ENCODE results near the gene PGM5.

PGM5 gene

GRCh38 chr9:68443624-68444023 is 87.2 kb downstream of the PGM5 start:
- no peak for DNase-seq
- Histone ChIP-seq H2BK5ac (ENCODE audit: low read depth, low read length, poor library complexity) (no peak overlapping the region), H3K14ac (ENCODE audit: low read length) (no peak overlapping the region), H3K18ac (ENCODE audit: low read length) (no peak overlapping the region), H2AK5ac (ENCODE audit: low read length) (no peak overlapping the region), H2BK120ac (ENCODE audit: insufficient read depth, low read length, poor library complexity) (no peak overlapping the region), H3K27ac (ENCODE audit: low read depth, low read length) (no peak overlapping the region), H4K91ac (ENCODE audit: low read depth, low read length) (no peak overlapping the region), H4K12ac (ENCODE audit: low read depth, low read length) (no peak overlapping the region), H3K79me1 (ENCODE audit: low read length) (peaks cover 2% of the 10 kb centered on the region), H3K9me3 (ENCODE audit: insufficient read depth, low read depth, low read length) (no peaks in the 10 kb centered on the region), H3K4ac (ENCODE audit: low read depth, low read length) (no peak overlapping the region), H3K4me2 (ENCODE audit: low read length) (no peak overlapping the region), H2BK12ac (ENCODE audit: low read length) (no peak overlapping the region), H3K9ac (ENCODE audit: low read length) (no peak overlapping the region), H2AFZ (ENCODE audit: insufficient read depth, low read length, poor library complexity) (no peak overlapping the region), H3K4me3 (ENCODE audit: low read depth, low read length) (no peak overlapping the region), H3K23ac (ENCODE audit: low read length) (no peak overlapping the region), H3K36me3 (ENCODE audit: control insufficient read depth in 1 of 2, insufficient read depth in 2 of 2, low read length in 2 of 2) (no peaks in the 10 kb centered on the region), H3K27me3 (ENCODE audit: insufficient read depth, low read length) (no peaks in the 10 kb centered on the region), H4K8ac (ENCODE audit: low read depth, low read length) (no peak overlapping the region), H3K79me2 (ENCODE audit: control insufficient read depth, insufficient read depth, low read length, poor library complexity) (no peaks in the 10 kb centered on the region), H3K4me1 (ENCODE audit: control insufficient read depth in 1 of 2, insufficient read depth in 2 of 2, low read length in 2 of 2) (peaks cover 0 to 2% of the 10 kb centered on the region in 2 experiments)
- no CpG with 5 or more reads among the region's 2 CpGs for WGBS (ENCODE audit: extremely low coverage, insufficient coverage, insufficient read length)

- H2BK5ac ChIP-seq (ENCODE audit: low read depth, low read length, poor library complexity): no peak overlapping the region
- no peak overlapping the region for H3K4me2 ChIP-seq (ENCODE audit: low read length)
- no peak overlapping the region for H2BK120ac ChIP-seq (ENCODE audit: insufficient read depth, low read length, poor library complexity)
- no peaks in the 10 kb centered on the region for H3K36me3 ChIP-seq (ENCODE audit: control insufficient read depth in 1 of 2, insufficient read depth in 2 of 2, low read length in 2 of 2)
- no peak overlapping the region for H3K18ac ChIP-seq (ENCODE audit: low read length)
- DNase-seq: no peak
- H3K79me2 ChIP-seq (ENCODE audit: control insufficient read depth, insufficient read depth, low read length, poor library complexity): no peaks in the 10 kb centered on the region
- H3K4ac ChIP-seq (ENCODE audit: low read depth, low read length): no peak overlapping the region
- H3K27me3 ChIP-seq (ENCODE audit: insufficient read depth, low read length): no peaks in the 10 kb centered on the region
- no peak overlapping the region for H2AFZ ChIP-seq (ENCODE audit: insufficient read depth, low read length, poor library complexity)
- no peak overlapping the region for H2AK5ac ChIP-seq (ENCODE audit: low read length)
- no peaks in the 10 kb centered on the region for H3K9me3 ChIP-seq (ENCODE audit: insufficient read depth, low read depth, low read length)
- no peak overlapping the region for H3K14ac ChIP-seq (ENCODE audit: low read length)
- no peak overlapping the region for H3K9ac ChIP-seq (ENCODE audit: low read length)
- H3K4me1 ChIP-seq (ENCODE audit: control insufficient read depth in 1 of 2, insufficient read depth in 2 of 2, low read length in 2 of 2): peaks cover 0 to 6% of the 10 kb centered on the region in 2 experiments
- no CpG with 5 or more reads among the region's 7 CpGs for WGBS (ENCODE audit: extremely low coverage, insufficient coverage, insufficient read length)
- no peak overlapping the region for H4K12ac ChIP-seq (ENCODE audit: low read depth, low read length)
- H3K79me1 ChIP-seq (ENCODE audit: low read length): peaks cover 2% of the 10 kb centered on the region
- H4K91ac ChIP-seq (ENCODE audit: low read depth, low read length): no peak overlapping the region
- H3K27ac ChIP-seq (ENCODE audit: low read depth, low read length): no peak overlapping the region
- H2BK12ac ChIP-seq (ENCODE audit: low read length): no peak overlapping the region
- no peak overlapping the region for H3K4me3 ChIP-seq (ENCODE audit: low read depth, low read length)
- H4K8ac ChIP-seq (ENCODE audit: low read depth, low read length): no peak overlapping the region
- no peak overlapping the region for H3K23ac ChIP-seq (ENCODE audit: low read length)
Measured at GRCh38 chr9:68446836-68447235, 90.4 kb downstream of the PGM5 start.

GRCh38 chr9:68447611-68448010 is 91.2 kb downstream of the PGM5 start:
- Histone ChIP-seq H3K79me2 (ENCODE audit: control insufficient read depth, insufficient read depth, low read length, poor library complexity) (no peaks in the 10 kb centered on the region), H4K8ac (ENCODE audit: low read depth, low read length) (no peak overlapping the region), H2BK5ac (ENCODE audit: low read depth, low read length, poor library complexity) (no peak overlapping the region), H3K27ac (ENCODE audit: low read depth, low read length) (no peak overlapping the region), H3K27me3 (ENCODE audit: insufficient read depth, low read length) (no peaks in the 10 kb centered on the region), H2BK12ac (ENCODE audit: low read length) (no peak overlapping the region), H3K4me2 (ENCODE audit: low read length) (no peak overlapping the region), H3K18ac (ENCODE audit: low read length) (no peak overlapping the region), H3K14ac (ENCODE audit: low read length) (no peak overlapping the region), H4K91ac (ENCODE audit: low read depth, low read length) (no peak overlapping the region), H2AFZ (ENCODE audit: insufficient read depth, low read length, poor library complexity) (no peak overlapping the region), H3K79me1 (ENCODE audit: low read length) (peaks cover 6% of the 10 kb centered on the region), H3K36me3 (ENCODE audit: control insufficient read depth in 1 of 2, insufficient read depth in 2 of 2, low read length in 2 of 2) (no peaks in the 10 kb centered on the region), H3K9ac (ENCODE audit: low read length) (no peak overlapping the region), H2BK120ac (ENCODE audit: insufficient read depth, low read length, poor library complexity) (no peak overlapping the region), H3K4me1 (ENCODE audit: control insufficient read depth in 1 of 2, insufficient read depth in 2 of 2, low read length in 2 of 2) (peaks cover 0 to 6% of the 10 kb centered on the region in 2 experiments), H3K4ac (ENCODE audit: low read depth, low read length) (no peak overlapping the region), H2AK5ac (ENCODE audit: low read length) (no peak overlapping the region), H3K23ac (ENCODE audit: low read length) (no peak overlapping the region), H3K9me3 (ENCODE audit: insufficient read depth, low read depth, low read length) (no peaks in the 10 kb centered on the region), H3K4me3 (ENCODE audit: low read depth, low read length) (no peak overlapping the region), H4K12ac (ENCODE audit: low read depth, low read length) (no peak overlapping the region)
- DNase-seq: no peak
- no CpG with 5 or more reads among the region's 2 CpGs for WGBS (ENCODE audit: extremely low coverage, insufficient coverage, insufficient read length)

- H3K36me3 ChIP-seq (ENCODE audit: control insufficient read depth in 1 of 2, insufficient read depth in 2 of 2, low read length in 2 of 2): no peaks in the 10 kb centered on the region
- H2AFZ ChIP-seq (ENCODE audit: insufficient read depth, low read length, poor library complexity): no peak overlapping the region
- H4K91ac ChIP-seq (ENCODE audit: low read depth, low read length): peak overlapping the region; percentile 59
- H3K4me2 ChIP-seq (ENCODE audit: low read length): no peak overlapping the region
- no peaks in the 10 kb centered on the region for H3K4me1 ChIP-seq (ENCODE audit: control insufficient read depth in 1 of 2, insufficient read depth in 2 of 2, low read length in 2 of 2)
- H2AK5ac ChIP-seq (ENCODE audit: low read length): no peak overlapping the region
- H3K18ac ChIP-seq (ENCODE audit: low read length): no peak overlapping the region
- no CpG with 5 or more reads among the region's 13 CpGs for WGBS (ENCODE audit: extremely low coverage, insufficient coverage, insufficient read length)
- H3K27me3 ChIP-seq (ENCODE audit: insufficient read depth, low read length): no peaks in the 10 kb centered on the region
- peak overlapping the region; percentile 42 for H2BK12ac ChIP-seq (ENCODE audit: low read length)
- H3K23ac ChIP-seq (ENCODE audit: low read length): no peak overlapping the region
- H3K27ac ChIP-seq (ENCODE audit: low read depth, low read length): no peak overlapping the region
- H3K79me2 ChIP-seq (ENCODE audit: control insufficient read depth, insufficient read depth, low read length, poor library complexity): no peaks in the 10 kb centered on the region
- no peak overlapping the region for H3K4me3 ChIP-seq (ENCODE audit: low read depth, low read length)
- H3K9me3 ChIP-seq (ENCODE audit: insufficient read depth, low read depth, low read length): no peaks in the 10 kb centered on the region
- H3K9ac ChIP-seq (ENCODE audit: low read length): no peak overlapping the region
- peaks cover 5% of the 10 kb centered on the region for H3K79me1 ChIP-seq (ENCODE audit: low read length)
- no peak overlapping the region for H4K12ac ChIP-seq (ENCODE audit: low read depth, low read length)
- no peak overlapping the region for H3K4ac ChIP-seq (ENCODE audit: low read depth, low read length)
- H4K8ac ChIP-seq (ENCODE audit: low read depth, low read length): no peak overlapping the region
- no peak for DNase-seq
- no peak overlapping the region for H3K14ac ChIP-seq (ENCODE audit: low read length)
- no peak overlapping the region for H2BK5ac ChIP-seq (ENCODE audit: low read depth, low read length, poor library complexity)
- H2BK120ac ChIP-seq (ENCODE audit: insufficient read depth, low read length, poor library complexity): peak overlapping the region; percentile 3
Measured at GRCh38 chr9:68454579-68455334, 98.3 kb downstream of the PGM5 start.

All from trophoblast cell (in vitro differentiated cells and primary cell).